GM18858 (cell line): ENCODE results near the gene SOX13.

ENCODE experiments used
- ATAC-seq: cut with Tn5 transposase; IDR thresholded peaks from one replicate; pipeline ENCODE4 v1.9.1; 2021; ENCODE audit not compliant: unreplicated experiment

The SOX13 gene

GRCh38 chr1:204130178-204130577 is 57.3 kb downstream of the SOX13 start:
- no peak for ATAC-seq

GRCh38 chr1:204130981-204131892 is 58.3 kb downstream of the SOX13 start:
- no peak for ATAC-seq

GRCh38 chr1:204131978-204132377 is 59.1 kb downstream of the SOX13 start:
- no peak for ATAC-seq

GRCh38 chr1:204132718-204133117 is 59.8 kb downstream of the SOX13 start:
- ATAC-seq = no peak

DNA sequence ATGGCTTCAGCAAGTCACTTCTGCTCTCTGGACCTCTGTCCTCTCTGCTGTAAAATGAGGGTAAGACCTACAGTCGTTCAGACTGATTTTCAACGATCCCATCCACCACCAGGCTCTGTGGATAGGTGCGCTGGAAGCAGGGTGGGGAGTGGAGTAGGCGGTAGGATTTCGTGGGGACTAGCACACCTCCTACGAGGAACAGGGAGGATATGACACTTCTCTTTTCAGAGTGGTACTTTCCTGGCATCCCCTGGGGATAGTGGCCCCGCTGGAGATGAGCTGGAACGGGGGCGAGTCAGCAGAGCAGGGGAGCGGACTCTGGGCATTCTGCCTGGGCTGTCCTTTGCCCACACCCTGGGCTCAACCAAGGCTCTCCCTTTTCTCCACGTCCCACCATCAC is 61.2 kb downstream of the SOX13 start:
- no peak for ATAC-seq

DNA sequence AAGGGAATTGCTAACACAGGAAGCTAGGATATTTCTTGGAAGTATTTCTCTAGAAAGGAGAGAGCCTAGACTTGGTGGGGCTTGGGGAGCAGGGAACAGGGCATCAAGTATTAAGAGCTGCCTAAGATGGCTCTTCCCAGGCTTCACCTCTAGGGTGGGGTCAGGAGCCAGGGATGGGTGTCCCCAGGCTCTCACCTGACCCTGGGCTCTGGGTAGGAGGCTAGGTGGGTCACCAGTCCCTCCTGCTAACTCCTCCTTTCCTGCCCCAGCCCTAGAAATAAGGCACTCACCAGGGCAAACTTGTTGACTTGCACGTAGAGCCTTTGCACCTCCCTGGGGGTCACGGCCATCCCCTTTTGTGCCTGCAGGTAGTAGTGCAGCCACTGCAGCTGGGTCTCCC is 63.9 kb downstream of the SOX13 start:
- ATAC-seq = no peak

DNA sequence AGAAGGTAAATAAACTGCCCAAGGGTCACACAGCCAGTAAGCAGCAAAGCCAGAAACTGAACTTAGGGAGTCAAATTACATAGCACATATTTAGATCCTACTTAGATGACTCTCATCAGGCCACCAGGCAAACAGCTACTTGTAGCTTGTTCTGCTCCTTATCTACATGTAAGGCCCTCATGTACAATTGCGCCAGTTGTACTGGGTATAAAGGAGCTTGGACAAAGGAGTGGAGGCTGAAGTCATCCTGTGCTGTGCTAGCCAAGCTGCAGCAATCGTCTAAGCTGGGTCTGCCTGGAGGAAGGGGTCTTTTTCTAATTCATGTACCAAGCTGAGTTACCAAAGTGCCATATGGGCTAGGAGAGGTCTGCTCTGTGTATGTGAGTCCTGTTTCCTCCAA is 66.2 kb downstream of the SOX13 start:
- no peak for ATAC-seq

- ATAC-seq = no peak
Measured at GRCh38 chr1:204139952-204140351, 67.0 kb downstream of the SOX13 start.

DNA sequence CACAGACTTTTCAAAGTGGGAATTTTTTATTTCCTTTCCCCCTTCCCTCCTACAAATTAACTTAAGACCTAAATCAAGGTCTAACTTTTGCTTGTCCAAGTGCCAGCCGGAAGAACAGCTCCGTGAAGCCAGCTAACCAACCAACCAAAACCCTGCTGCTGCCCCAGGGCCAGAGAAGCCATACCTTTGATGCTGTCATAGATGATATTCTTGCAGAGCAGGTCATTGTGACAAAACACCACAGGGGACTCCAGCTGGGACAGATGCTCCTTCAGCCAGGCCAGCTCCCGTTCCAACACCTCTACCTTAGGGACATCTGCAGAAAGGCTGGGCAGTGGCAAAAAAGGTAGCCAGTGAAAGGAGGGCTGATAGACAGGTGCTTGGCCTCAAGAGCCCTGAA is 68.2 kb downstream of the SOX13 start:
- ATAC-seq = no peak

DNA sequence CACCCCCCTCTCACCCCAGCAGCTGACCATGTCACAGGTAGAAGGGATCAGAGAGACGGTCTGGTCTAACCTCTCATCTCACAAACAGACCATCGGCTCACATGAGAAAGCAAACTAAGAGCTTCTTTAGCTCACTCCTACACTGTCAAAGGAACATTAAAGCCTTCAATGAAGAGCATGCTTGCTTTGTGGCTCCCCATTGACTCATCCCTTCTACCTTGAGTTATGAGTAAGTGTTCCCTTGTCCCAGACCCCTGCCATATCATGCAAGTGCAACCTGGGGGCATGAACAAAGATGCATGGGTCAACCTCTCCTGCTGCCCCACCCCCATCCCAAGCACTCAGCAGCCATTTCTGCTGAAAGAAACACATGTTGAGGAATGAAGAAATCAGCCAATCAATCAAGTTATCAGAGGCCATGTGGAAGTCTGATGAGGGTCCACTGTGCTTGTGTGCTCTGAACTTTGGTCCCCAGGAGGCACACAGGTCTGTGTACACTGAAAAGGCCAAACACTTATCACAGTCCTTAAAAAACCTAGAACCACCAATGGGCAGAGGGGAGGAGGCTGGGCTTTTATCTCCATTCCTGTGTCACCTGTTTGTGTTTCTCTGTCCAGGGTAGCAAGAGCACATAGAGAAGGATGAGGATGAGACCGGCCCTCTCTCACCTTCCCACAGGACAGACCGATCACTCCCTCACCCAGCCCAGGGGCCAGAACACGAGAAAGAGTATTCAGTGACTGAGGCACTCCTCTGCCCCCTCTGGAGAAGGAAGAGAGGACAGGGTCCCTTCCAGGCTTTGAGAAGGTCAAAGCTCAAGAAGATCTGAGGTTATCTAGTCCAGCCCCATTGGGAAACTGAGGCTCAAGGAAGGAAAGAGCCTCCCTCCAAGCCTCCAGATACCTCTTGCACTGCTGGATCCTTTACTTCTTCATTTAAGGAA is 69.4 kb downstream of the SOX13 start:
- no peak for ATAC-seq

DNA sequence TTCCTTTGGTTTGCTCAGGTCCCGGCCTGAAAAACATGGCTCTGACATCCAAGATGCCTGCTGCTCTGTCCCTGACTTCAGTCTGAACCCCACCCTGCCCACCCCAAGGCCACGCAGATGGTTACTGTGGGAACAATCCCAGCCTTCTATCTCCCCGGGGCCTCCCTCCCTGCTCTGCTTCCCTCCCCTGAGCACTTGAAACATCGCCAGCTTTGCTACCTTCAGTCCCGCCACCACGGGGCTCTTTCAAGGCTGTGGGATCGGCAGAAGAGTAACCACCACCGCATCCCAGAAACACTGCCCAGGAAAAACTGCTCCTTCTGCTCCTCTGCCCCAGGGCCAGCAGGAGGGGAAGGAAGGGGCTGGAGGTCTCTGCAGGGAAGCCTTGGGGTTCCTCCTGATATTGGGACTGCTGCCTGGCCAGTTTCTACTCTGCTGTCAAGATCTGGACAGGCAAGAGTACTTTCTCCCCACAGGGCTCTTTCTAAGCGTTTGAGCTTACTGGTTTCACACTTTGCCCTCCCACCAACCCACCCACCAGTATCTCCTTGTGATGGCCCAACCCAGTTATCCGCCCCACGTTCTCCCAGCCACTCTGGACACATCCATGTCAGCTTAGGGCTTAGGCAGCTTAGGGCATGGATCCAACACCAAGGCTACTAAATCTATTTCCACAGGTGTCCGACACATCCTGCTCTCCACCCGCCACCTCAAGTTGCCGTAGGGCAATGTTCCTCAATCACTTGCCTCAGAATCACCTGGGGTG is 70.5 kb downstream of the SOX13 start:
- ATAC-seq = no peak

DNA sequence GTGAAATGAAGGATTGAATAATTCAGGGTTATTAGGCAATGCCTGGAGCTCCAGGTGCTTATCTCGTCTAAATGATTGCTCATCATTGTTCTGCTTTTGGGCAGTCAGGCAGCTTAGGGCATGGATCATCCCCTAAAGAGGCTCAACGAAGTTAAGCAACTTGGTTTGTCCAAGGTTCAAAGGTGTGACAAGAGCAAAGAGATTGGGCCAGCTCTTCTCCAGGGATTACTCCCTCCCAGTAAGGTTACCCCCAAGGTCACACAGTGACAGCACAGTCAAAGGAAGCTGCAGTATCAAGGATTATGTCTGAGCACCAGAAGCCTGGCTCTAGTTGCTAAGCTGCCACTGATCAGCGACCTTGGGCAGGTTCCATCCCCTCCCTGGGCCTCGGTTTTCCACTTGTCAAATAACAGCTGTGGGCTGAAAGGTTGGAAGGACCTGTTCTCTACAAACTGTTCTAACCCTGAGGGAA is 72.2 kb downstream of the SOX13 start:
- ATAC-seq = no peak

- no peak for ATAC-seq
Measured at GRCh38 chr1:204146309-204146708, 73.4 kb downstream of the SOX13 start.

DNA sequence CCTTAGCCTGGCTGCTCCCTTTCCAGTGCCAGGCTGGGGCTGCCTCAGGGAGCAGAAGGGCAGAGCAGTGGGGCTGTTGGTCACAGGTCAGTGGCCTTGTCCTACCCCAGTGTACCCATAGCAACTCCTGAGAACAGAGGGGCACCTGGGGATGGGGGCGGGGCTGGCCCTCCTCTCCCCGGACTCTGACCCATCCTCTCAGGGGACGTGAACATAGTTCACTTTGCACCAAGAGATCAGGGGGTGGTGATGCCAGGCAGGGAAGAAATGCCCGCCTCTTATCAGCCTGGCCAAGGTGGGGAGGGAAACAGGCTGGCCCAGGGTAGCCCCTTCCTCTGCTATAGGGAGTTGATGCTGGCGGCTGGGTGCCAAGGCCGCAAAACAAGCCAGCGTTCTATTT is 74.0 kb downstream of the SOX13 start:
- no peak for ATAC-seq

DNA sequence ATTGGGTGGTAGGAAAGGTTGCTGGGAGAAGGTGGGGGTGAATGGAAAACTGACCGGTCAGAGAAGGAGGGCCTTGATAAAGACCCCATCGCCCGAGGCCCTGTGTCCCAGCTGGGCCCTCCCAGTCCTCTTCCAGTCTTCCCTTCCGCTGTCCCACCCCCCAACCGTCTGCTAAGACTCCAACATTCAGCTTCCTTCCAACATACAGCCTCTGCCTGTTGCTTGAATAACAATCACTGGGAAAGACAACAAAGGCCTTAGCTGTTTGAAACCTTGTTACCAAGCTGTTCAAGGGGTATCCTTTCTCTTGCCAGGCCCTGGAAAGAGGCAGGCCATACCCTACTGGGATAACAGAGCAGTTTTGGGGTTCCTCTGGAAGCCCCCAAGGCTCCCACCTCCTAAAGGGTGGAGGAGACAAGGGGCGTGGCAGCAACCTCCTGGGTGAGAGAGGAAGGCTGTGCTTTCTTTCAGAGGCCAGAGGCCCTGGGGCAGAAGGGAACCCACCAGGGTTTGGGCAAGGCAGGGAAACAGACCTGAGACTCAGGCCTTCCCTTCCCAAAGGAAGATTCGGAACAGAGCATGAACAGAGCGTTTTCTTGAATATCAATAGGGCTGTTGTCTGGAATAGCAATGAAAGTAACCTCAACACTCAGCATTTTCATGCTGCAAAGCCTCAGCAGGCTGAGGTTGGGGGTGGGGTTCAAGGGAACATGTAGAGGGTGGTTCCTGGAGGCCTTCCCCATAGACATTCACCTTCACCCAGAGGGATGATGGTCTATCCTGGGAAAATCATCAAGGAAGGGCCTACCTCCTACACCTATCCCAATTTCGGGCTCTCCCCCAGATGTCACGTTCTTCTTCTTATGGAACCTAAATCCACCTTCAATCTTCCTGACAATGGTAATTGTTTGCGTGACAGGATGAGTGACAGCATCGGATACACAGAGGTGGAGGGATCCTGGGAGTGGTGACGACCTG is 74.8 kb downstream of the SOX13 start:
- ATAC-seq = no peak

DNA sequence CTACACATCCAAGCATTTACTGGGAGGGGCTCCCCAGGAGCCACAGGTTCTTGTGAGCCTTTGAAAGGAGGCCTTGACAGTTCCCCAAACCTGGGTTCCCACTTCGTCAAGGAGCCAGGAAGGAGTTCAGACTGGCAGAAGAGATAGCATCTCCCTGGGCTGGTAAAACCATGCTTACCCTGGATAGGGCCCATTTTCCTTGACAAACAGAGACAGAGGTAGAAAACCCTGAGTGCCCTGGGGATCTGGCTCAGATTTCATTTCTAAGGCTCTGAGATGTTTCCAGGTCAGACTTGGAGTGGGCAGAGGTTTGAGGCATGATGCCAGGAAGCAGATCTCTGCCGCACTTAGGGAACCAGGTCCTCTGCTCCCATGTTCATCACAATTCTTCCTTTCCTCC is 76.2 kb downstream of the SOX13 start:
- ATAC-seq = no peak

DNA sequence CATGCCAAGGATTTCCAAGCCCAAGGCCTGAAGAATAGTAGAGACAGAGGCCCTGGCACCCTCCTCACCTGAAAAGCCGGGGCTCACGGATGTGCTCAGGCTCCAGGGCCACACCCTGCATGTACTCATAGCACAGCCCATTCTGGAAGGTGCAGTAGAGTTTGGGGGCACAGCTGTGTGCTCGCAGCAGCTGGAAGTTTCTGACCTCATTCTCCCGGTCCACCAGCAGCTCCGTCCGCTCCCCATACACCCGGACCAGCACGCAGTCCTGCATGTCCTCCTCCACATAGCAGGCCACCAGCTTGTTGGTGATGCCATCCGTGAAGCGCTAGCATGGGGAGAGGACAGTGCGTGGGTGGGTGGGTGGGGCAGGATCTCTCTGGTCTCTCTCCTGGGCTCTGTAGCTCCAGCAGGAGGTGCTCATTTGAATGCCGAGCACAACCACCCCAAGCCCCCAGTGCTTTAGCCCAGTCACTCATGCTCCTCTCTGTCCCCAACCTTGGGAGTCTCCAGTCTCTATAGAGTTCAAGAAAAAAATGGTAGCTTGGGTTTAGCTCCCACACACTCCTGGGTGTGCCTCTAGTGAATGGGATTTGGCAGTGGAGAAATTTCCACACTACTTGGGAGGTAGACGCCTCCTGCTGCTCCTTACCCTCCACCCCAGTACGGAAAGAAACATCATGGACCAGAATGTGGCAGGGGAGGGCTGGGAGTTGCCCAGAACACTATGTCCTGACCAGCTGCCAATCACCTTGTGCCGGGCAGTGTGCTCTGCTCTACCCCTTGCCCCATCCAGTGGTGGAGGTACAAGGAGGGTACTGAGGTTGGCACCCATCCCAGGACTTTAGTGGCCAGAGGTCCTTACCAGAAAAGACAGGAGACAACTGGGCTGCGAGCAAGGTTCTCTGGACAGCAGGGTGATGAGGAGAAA is 77.0 kb downstream of the SOX13 start:
- ATAC-seq = no peak

DNA sequence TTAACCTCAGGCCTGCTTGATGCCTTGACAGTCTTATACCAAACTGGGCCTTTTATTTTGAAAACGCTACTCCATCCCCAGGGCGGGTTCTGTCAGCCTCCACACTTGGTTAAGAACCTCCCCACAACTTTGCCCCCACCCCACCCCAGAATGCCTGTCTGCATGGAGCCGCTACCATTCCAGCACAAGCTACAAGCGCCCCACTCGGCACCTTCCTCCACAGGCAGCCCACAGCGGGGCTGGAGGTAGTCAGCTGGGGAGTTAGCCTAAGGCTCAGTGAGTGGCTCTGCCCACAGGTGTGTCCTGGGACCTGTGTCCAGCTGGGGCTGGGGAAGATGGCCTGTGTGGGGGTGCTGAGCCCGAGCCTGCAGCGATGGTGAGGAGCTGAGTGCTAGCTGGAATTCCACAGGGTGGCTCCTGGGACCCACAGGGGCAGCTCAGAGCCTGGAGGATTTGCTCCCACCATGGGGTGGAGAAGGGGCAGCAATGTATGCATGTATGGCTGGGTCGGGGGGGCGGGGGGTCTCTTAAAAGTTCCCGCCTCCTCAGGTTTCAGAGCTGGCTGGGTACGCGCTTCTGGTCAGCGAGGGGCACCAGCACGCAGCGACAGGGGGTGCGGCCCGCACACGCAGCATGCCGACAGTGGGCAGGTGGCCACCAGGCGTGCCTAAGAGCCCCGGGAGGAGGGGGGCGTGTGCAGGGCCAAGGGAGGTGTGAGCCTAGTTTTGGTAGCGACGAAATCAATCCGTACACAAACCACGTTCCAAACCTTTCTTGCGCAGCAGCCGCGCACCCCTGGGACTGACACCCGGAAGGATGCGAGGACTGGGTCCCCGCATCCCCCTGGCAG is 78.0 kb downstream of the SOX13 start:
- no peak for ATAC-seq
